ENCODE results near the gene RPTOR. TPM values are rescaled to one million over a fixed set of nuclear protein-coding genes. Genes with fewer than 3 reads are reported as not detected.

The RPTOR gene
- total and polyA plus RNA-seq, 2 experiments from 2014 or later, result 6.6 to 16.1 TPM

DNA sequence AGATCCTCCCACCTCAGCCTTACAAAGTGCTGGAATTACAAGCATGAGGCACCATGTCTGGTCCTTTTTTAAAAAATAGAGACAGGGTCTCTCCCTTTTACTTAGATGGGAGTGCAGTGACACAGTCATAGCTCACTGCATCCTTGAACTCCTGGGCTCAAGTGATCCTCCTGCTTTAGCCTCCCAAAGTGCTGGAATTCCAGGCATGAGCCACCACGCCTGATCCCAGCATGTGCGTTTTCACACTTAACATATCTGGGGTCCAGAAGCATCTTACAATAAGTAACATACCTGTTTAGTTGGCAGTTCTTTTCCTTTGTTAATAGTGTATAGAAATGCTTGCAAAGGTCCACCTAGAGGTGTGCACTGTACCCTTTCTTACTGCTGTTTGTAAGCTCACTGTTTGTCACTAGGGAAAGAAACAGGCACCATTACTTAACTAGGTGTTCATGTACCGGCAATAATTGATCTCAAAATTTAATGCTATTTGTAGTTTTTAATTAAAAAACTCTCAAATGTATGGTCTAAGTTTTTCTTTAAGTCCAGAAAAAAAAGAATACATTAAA lies 221.7 kb downstream of the RPTOR start:
- Histone ChIP-seq H3K4me2 (ENCODE audit: unreplicated experiment) (no peak overlapping the region), H3K27ac (no peak overlapping the region), H2AFZ (no peak overlapping the region), H4K20me1 (ENCODE audit: insufficient read depth) (no peaks in the 10 kb centered on the region), H3K4me3 (no peak overlapping the region), H3K9me3 (ENCODE audit: low read depth) (no peaks in the 10 kb centered on the region), H3K36me3 (ENCODE audit: low read depth) (no peaks in the 10 kb centered on the region), H3K9ac (no peak overlapping the region), H3K9me2 (ENCODE audit: insufficient read depth) (no peaks in the 10 kb centered on the region), H3K27me3 (replicated peaks; ENCODE audit: insufficient read depth) (no peaks in the 10 kb centered on the region), H3K79me2 (ENCODE audit: insufficient read depth) (no peaks in the 10 kb centered on the region; the same call in 1 of the 2 replicates), H3K4me1 (ENCODE audit: insufficient read depth) (peaks cover 10% of the 10 kb centered on the region), H3F3A (ENCODE audit: insufficient read depth) (0 out of 2 replicates have a peak, but pooled peaks cover 6% of the 10 kb centered on the region)
- in situ Hi-C loops (cut with MboI), result no loop called here
- 97 to 100% methylated on average over 3 of the region's 3 CpGs for WGBS, 2 experiments (ENCODE audit: low coverage in 1 of 2, low lambda C conversion rate in 2 of 2, missing lambda C conversion rate in 2 of 2)
- no peak for TF ChIP-seq EZH2 (IDR thresholded peaks at IDR 0.05; ENCODE audit: insufficient read depth, poor library complexity, severe bottlenecking)
- TF ChIP-seq EZH2phosphoT487 (IDR thresholded peaks at IDR 0.05; ENCODE audit: insufficient read depth, low read depth), result no peak
- no peak for DNase-seq

DNA sequence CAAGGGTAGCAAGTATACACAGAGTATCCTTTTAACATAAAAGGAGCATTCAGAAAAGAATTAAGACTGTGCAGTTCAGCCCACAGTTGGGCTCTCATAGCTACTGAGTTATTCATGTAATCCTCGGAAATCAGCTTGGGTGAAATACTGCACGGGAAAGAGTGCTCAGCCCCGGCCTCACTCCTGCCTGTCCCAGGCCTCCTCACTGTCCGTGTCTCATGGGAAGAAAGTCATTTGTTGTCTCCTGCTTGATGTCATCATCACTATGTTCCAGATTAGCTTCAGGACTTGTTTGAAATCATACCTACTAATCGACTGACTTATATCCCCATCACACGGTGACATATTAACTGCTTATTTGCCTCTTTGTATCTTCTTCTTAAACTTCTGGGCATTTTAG lies 223.8 kb downstream of the RPTOR start:
- 85 to 88% methylated on average over 6 of the region's 6 CpGs for WGBS, 2 experiments (ENCODE audit: low coverage in 1 of 2, low lambda C conversion rate in 2 of 2, missing lambda C conversion rate in 2 of 2)

DNA sequence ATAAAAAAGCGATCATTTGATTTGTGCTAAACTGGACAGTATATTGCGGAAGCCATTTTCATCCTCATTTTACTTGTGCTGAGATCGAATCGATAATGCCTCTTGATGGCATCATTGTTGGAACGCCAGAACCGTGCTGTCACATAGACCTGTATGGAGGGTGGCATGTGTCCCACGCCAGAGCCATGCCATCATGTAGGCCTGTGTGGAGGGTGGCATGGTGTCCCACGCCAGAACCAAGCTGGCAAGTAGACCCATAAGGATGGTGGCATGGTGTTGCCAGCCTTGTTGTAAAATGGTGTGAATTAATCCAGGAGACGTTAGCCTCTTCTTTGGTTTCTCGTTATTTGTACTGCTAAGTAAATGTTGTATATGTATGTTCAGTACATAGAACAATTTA lies 224.3 kb downstream of the RPTOR start:
- H3K27ac ChIP-seq, result no peak overlapping the region
- H3K9me2 ChIP-seq (ENCODE audit: insufficient read depth), result no peaks in the 10 kb centered on the region
- H2AFZ ChIP-seq, result no peak overlapping the region
- H4K20me1 ChIP-seq (ENCODE audit: insufficient read depth), result no peaks in the 10 kb centered on the region
- H3K36me3 ChIP-seq (ENCODE audit: low read depth), result no peaks in the 10 kb centered on the region
- H3K4me1 ChIP-seq (ENCODE audit: insufficient read depth), result peaks cover 7% of the 10 kb centered on the region
- no peaks in the 10 kb centered on the region for H3F3A ChIP-seq (ENCODE audit: insufficient read depth)
- no peak for DNase-seq
- no peaks in the 10 kb centered on the region for H3K27me3 ChIP-seq (replicated peaks; ENCODE audit: insufficient read depth)
- no peak overlapping the region for H3K4me2 ChIP-seq (ENCODE audit: unreplicated experiment)
- whole genome bisulfite sequencing, 2 experiments (ENCODE audit: low coverage in 1 of 2, low lambda C conversion rate in 2 of 2, missing lambda C conversion rate in 2 of 2), result 91 to 93% methylated on average over 10 of the region's 10 CpGs
- no peak overlapping the region for H3K4me3 ChIP-seq
- no peaks in the 10 kb centered on the region for H3K79me2 ChIP-seq (ENCODE audit: insufficient read depth)
- in situ Hi-C loops (cut with MboI), result no loop called here
- H3K9ac ChIP-seq, result no peak overlapping the region
- TF ChIP-seq EZH2 (IDR thresholded peaks at IDR 0.05; ENCODE audit: insufficient read depth, poor library complexity, severe bottlenecking) (no peak), EZH2phosphoT487 (IDR thresholded peaks at IDR 0.05; ENCODE audit: insufficient read depth, low read depth) (no peak)
- H3K9me3 ChIP-seq (ENCODE audit: low read depth), result no peaks in the 10 kb centered on the region

More for the DNA sequence above, 223.8 kb downstream of the RPTOR start:
- Histone ChIP-seq H3K79me2 (ENCODE audit: insufficient read depth) (no peaks in the 10 kb centered on the region), H3K36me3 (ENCODE audit: low read depth) (no peaks in the 10 kb centered on the region), H3K9me2 (ENCODE audit: insufficient read depth) (no peaks in the 10 kb centered on the region), H3K4me3 (no peak overlapping the region), H3K27me3 (replicated peaks; ENCODE audit: insufficient read depth) (no peaks in the 10 kb centered on the region), H3K9me3 (ENCODE audit: low read depth) (no peaks in the 10 kb centered on the region), H3K4me2 (ENCODE audit: unreplicated experiment) (no peak overlapping the region), H3K9ac (no peak overlapping the region), H3K27ac (no peak overlapping the region), H4K20me1 (ENCODE audit: insufficient read depth) (no peaks in the 10 kb centered on the region), H3K4me1 (ENCODE audit: insufficient read depth) (peaks cover 2% of the 10 kb centered on the region), H2AFZ (no peak overlapping the region), H3F3A (ENCODE audit: insufficient read depth) (no peaks in the 10 kb centered on the region)
- in situ Hi-C loops (cut with MboI), result no loop called here
- DNase-seq, result no peak
- TF ChIP-seq EZH2phosphoT487 (IDR thresholded peaks at IDR 0.05; ENCODE audit: insufficient read depth, low read depth) (no peak), EZH2 (IDR thresholded peaks at IDR 0.05; ENCODE audit: insufficient read depth, poor library complexity, severe bottlenecking) (no peak)

DNA sequence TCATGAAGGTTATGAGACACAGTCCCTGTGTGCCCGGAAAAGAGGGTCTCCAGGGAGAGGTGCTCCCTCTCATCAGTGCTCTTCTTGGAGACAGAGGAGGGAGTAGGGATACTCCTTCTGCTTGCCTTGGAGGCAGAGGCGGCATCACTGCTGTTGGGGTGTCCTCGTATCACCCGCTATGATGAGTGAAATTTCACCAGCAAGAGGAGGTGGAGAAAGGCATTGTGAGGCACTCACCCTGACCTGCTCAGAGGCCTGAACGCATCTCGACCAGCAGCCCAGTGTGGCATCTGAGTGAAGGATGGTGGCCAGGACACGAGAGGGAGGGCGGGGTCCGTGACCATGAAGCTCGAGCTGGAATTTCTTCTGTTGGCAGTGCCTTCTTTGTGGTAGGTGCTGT lies 224.9 kb downstream of the RPTOR start:
- Histone ChIP-seq H3K9ac (no peak overlapping the region), H3K4me2 (ENCODE audit: unreplicated experiment) (no peak overlapping the region), H3K36me3 (ENCODE audit: low read depth) (no peaks in the 10 kb centered on the region), H3K9me2 (ENCODE audit: insufficient read depth) (no peaks in the 10 kb centered on the region), H3K27ac (no peak overlapping the region), H2AFZ (no peak overlapping the region), H3K9me3 (ENCODE audit: low read depth) (no peaks in the 10 kb centered on the region), H4K20me1 (ENCODE audit: insufficient read depth) (no peaks in the 10 kb centered on the region), H3K4me3 (no peak overlapping the region), H3K79me2 (ENCODE audit: insufficient read depth) (no peaks in the 10 kb centered on the region), H3F3A (ENCODE audit: insufficient read depth) (no peaks in the 10 kb centered on the region), H3K27me3 (replicated peaks; ENCODE audit: insufficient read depth) (no peaks in the 10 kb centered on the region), H3K4me1 (ENCODE audit: insufficient read depth) (peaks cover 8% of the 10 kb centered on the region)
- no peak for DNase-seq
- 95 to 99% methylated on average over 10 of the region's 10 CpGs for WGBS, 2 experiments (ENCODE audit: low coverage in 1 of 2, low lambda C conversion rate in 2 of 2, missing lambda C conversion rate in 2 of 2)
- TF ChIP-seq EZH2 (IDR thresholded peaks at IDR 0.05; ENCODE audit: insufficient read depth, poor library complexity, severe bottlenecking) (no peak), EZH2phosphoT487 (IDR thresholded peaks at IDR 0.05; ENCODE audit: insufficient read depth, low read depth) (no peak)
- in situ Hi-C loops (cut with MboI), result no loop called here
